ENCODE data around the gene ASB17.
"Not testable (repeated sequence)": the region's sequence is repeated elsewhere in the genome, so short reads cannot be mapped to it uniquely, and the experiment has no call there.

The ASB17 gene, protein sequence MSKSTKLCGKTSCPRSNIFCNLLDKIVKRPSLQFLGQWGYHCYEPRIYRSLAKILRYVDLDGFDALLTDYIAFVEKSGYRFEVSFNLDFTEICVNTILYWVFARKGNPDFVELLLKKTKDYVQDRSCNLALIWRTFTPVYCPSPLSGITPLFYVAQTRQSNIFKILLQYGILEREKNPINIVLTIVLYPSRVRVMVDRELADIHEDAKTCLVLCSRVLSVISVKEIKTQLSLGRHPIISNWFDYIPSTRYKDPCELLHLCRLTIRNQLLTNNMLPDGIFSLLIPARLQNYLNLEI

DNA sequence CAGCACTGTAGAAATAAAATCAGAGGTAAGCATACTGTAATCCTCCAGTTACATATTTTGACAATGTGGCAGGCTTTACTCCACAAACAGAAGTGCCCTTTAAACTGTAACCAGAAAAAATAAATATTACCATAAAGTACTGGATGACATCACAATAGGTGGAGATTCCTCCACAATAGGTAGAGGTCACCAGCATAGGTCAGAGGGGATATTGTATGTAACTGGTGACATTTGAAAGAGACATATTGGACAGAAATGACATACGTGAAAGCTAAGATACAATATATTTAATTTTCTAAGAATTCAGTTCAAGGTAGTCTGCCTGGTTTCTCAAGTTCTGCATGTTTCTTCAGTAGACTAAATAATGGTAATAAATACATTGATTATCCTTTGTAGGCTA lies at the start of gene ASB17:
TSS of gene ASB17 (minus strand) at position 101 of the 400 bp plus-strand sequence. CDS start 113 bp downstream, outside the sequence.
- H3K9me3 Mint-ChIP-seq = no peaks in the 10 kb centered on the region
- peaks cover 28% of the 10 kb centered on the region for H3K27me3 Mint-ChIP-seq
- ATAC-seq (replicated peaks; ENCODE audit: extremely low read depth, poor library complexity, severe bottlenecking) (no peak), DNase-seq (ENCODE audit: low spot score in 2 of 2) (no peak)
- H3K4me1 Mint-ChIP-seq = no peaks in the 10 kb centered on the region
- no peak within 1 kb of the TSS for H3K27ac Mint-ChIP-seq (ENCODE audit: low read depth)
- no peak within 1 kb of the TSS for H3K4me3 Mint-ChIP-seq
- H3K36me3 Mint-ChIP-seq (ENCODE audit: insufficient read depth) = no peaks in the 10 kb centered on the region

- Mint-ChIP-seq H3K9me3 (peaks cover 12% of the 10 kb centered on the region), H3K27me3 (peaks cover 28% of the 10 kb centered on the region), H3K36me3 (ENCODE audit: insufficient read depth) (no peaks in the 10 kb centered on the region), H3K27ac (ENCODE audit: low read depth) (no peak overlapping the region), H3K4me3 (no peak overlapping the region), H3K4me1 (no peaks in the 10 kb centered on the region)
- DNase-seq (ENCODE audit: low spot score in 2 of 2) = no peak
- ATAC-seq (replicated peaks; ENCODE audit: extremely low read depth, poor library complexity, severe bottlenecking) = no peak
Measured at GRCh38 chr1:75980972-75981897, 49.0 kb upstream of the ASB17 start.

- no peak for DNase-seq (ENCODE audit: low spot score in 2 of 2)
- Mint-ChIP-seq H3K4me3 (no peak overlapping the region), H3K27me3 (peaks cover 17% of the 10 kb centered on the region), H3K4me1 (no peaks in the 10 kb centered on the region), H3K9me3 (no peaks in the 10 kb centered on the region), H3K27ac (ENCODE audit: low read depth) (no peak overlapping the region), H3K36me3 (ENCODE audit: insufficient read depth) (no peaks in the 10 kb centered on the region)
- ATAC-seq (replicated peaks; ENCODE audit: extremely low read depth, poor library complexity, severe bottlenecking) = no peak
Measured at GRCh38 chr1:75970631-75971030, 38.4 kb upstream of the ASB17 start.

GRCh38 chr1:75969550-75969949 lies 37.3 kb upstream of the ASB17 start:
- Mint-ChIP-seq H3K4me3 (no peak overlapping the region), H3K27ac (ENCODE audit: low read depth) (no peak overlapping the region), H3K27me3 (peaks cover 17% of the 10 kb centered on the region), H3K4me1 (no peaks in the 10 kb centered on the region), H3K9me3 (no peaks in the 10 kb centered on the region), H3K36me3 (ENCODE audit: insufficient read depth) (no peaks in the 10 kb centered on the region)
- DNase-seq (ENCODE audit: low spot score in 2 of 2) (no peak), ATAC-seq (replicated peaks; ENCODE audit: extremely low read depth, poor library complexity, severe bottlenecking) (no peak)

DNA sequence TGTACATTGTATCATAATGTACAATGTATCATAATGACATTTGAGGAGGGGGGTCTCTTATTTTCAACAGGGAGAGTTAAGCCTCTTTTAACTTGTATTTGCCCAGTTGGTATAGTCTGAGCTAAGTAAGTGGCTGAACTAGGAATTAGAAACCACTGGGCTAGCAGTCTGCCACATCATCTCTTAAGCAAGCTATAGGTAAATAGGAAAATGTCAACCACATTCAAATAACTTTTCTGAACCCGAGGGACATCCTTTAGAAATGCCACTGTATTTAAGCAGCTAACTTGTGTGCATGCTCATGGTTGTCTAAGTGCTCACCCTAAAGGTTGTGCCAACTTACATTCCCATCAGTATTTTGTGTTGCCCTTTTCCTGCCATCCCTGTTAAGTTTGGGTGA lies 35.5 kb upstream of the ASB17 start:
- H3K4me1 Mint-ChIP-seq = no peaks in the 10 kb centered on the region
- H3K27ac Mint-ChIP-seq (ENCODE audit: low read depth) = no peak overlapping the region
- no peaks in the 10 kb centered on the region for H3K9me3 Mint-ChIP-seq
- H3K27me3 Mint-ChIP-seq = peaks cover 27% of the 10 kb centered on the region
- H3K4me3 Mint-ChIP-seq = no peak overlapping the region
- no peak for ATAC-seq (replicated peaks; ENCODE audit: extremely low read depth, poor library complexity, severe bottlenecking)
- H3K36me3 Mint-ChIP-seq (ENCODE audit: insufficient read depth) = no peaks in the 10 kb centered on the region
- DNase-seq (ENCODE audit: low spot score in 2 of 2) = no peak

GRCh38 chr1:75964760-75965408 lies 32.7 kb upstream of the ASB17 start:
- H3K4me1 Mint-ChIP-seq = no peaks in the 10 kb centered on the region
- no peaks in the 10 kb centered on the region for H3K36me3 Mint-ChIP-seq (ENCODE audit: insufficient read depth)
- peaks cover 21% of the 10 kb centered on the region for H3K27me3 Mint-ChIP-seq
- ATAC-seq (replicated peaks; ENCODE audit: extremely low read depth, poor library complexity, severe bottlenecking) = no peak
- no peak for DNase-seq (ENCODE audit: low spot score in 2 of 2)
- no peaks in the 10 kb centered on the region for H3K9me3 Mint-ChIP-seq
- no peak overlapping the region for H3K27ac Mint-ChIP-seq (ENCODE audit: low read depth)
- H3K4me3 Mint-ChIP-seq = no peak overlapping the region

- not testable (repeated sequence) for H3K4me3 Mint-ChIP-seq; H3K4me1 Mint-ChIP-seq; H3K27ac Mint-ChIP-seq (ENCODE audit: low read depth); ATAC-seq (replicated peaks; ENCODE audit: extremely low read depth, poor library complexity, severe bottlenecking); DNase-seq (ENCODE audit: low spot score in 2 of 2); H3K36me3 Mint-ChIP-seq (ENCODE audit: insufficient read depth); H3K9me3 Mint-ChIP-seq
- H3K27me3 Mint-ChIP-seq = peaks cover 15% of the 10 kb centered on the region
Measured at GRCh38 chr1:75964110-75964759, 32.0 kb upstream of the ASB17 start.

DNA sequence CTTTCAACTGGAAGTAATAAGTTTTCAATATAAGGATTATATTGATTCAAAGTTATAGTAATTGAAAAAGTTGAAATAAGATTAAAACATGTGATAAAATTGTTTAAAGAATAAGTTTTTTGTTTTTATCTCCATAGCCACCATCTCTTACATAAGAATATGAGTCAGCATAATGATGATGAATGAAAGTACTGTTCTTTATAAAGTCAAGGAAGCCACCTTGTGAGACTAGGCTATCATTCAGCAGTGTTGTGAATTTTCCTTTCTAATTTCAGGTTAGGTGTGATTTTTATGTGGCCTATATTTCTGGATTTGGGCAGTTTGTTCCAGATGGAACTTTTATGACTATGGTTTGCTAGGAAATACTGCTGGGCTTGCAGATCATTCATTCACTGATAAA lies 22.4 kb upstream of the ASB17 start:
- Mint-ChIP-seq H3K4me1 (no peaks in the 10 kb centered on the region), H3K27me3 (peaks cover 17% of the 10 kb centered on the region), H3K9me3 (no peaks in the 10 kb centered on the region), H3K36me3 (ENCODE audit: insufficient read depth) (no peaks in the 10 kb centered on the region), H3K4me3 (no peak overlapping the region), H3K27ac (ENCODE audit: low read depth) (no peak overlapping the region)
- ATAC-seq (replicated peaks; ENCODE audit: extremely low read depth, poor library complexity, severe bottlenecking) = no peak
- DNase-seq (ENCODE audit: low spot score in 2 of 2) = no peak

DNA sequence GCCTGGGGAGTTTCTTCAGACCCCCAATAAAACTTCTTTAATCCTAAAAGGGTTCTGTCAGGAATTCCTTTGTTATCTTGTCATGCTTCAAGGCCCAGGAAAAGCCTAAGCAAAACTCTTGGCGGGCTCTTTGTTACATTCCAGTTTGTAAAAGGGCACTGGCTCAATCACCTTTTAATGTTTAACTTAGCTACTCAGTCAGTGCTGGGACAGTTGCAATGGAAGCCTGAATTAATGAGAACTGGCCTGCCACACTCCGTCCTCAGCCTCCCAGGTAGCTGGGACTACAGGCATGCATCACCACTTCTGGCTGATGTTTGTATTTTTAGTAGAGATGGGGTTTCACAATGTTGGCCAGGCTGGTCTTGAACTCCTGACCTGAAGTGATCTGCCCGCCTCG lies 21.3 kb upstream of the ASB17 start:
- H3K36me3 Mint-ChIP-seq (ENCODE audit: insufficient read depth) = no peaks in the 10 kb centered on the region
- H3K27ac Mint-ChIP-seq (ENCODE audit: low read depth) = no peak overlapping the region
- no peak overlapping the region for H3K4me3 Mint-ChIP-seq
- ATAC-seq (replicated peaks; ENCODE audit: extremely low read depth, poor library complexity, severe bottlenecking) (no peak), DNase-seq (ENCODE audit: low spot score in 2 of 2) (no peak)
- H3K4me1 Mint-ChIP-seq = no peaks in the 10 kb centered on the region
- peaks cover 17% of the 10 kb centered on the region for H3K27me3 Mint-ChIP-seq
- no peaks in the 10 kb centered on the region for H3K9me3 Mint-ChIP-seq

DNA sequence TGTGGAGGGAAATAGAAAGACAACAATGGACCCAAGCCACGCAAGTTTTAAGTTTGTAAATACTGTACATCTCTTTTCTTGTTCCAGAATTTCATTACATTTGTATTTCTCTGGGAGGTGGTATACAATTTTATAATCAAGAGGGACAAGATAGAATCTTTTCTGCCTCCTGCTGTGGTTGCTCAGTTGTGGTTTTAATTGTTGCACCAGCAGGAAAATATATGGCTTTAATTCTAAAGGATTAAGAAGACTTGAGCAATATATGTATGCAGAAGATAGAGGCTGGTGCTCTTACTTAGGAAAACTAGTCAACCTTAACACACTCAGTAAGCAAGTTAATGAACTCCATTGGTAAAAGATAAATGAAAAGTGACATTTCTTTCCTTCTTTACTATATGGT lies 19.8 kb upstream of the ASB17 start:
- Mint-ChIP-seq H3K9me3 (peaks cover under 1% of the 10 kb centered on the region), H3K4me1 (no peaks in the 10 kb centered on the region), H3K4me3 (no peak overlapping the region), H3K27ac (ENCODE audit: low read depth) (no peak overlapping the region), H3K27me3 (peaks cover 17% of the 10 kb centered on the region), H3K36me3 (ENCODE audit: insufficient read depth) (no peaks in the 10 kb centered on the region)
- ATAC-seq (replicated peaks; ENCODE audit: extremely low read depth, poor library complexity, severe bottlenecking) (no peak), DNase-seq (ENCODE audit: low spot score in 2 of 2) (no peak)

DNA sequence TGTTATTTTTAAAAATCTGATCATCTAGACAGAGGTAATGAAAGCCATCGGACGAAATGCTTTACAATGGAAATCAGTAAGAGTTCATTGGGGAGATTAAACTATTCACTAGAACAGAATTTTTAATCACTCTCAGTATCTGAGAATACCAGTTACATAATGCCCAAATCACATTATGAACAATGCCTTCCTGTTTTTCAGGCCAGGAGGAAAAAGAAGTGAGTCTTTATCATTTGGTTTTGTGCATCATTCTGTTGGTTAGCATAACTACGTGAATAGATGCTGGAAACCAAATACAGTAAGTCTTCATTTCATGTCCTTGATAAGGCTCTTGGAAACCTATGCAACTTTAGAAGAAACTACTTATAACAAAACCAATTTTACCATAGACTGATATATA lies 18.0 kb upstream of the ASB17 start:
- Mint-ChIP-seq H3K9me3 (peaks cover 9% of the 10 kb centered on the region), H3K27ac (ENCODE audit: low read depth) (no peak overlapping the region), H3K4me3 (no peak overlapping the region), H3K27me3 (peaks cover 14% of the 10 kb centered on the region), H3K4me1 (no peaks in the 10 kb centered on the region), H3K36me3 (ENCODE audit: insufficient read depth) (no peaks in the 10 kb centered on the region)
- DNase-seq (ENCODE audit: low spot score in 2 of 2) (no peak), ATAC-seq (replicated peaks; ENCODE audit: extremely low read depth, poor library complexity, severe bottlenecking) (no peak)

DNA sequence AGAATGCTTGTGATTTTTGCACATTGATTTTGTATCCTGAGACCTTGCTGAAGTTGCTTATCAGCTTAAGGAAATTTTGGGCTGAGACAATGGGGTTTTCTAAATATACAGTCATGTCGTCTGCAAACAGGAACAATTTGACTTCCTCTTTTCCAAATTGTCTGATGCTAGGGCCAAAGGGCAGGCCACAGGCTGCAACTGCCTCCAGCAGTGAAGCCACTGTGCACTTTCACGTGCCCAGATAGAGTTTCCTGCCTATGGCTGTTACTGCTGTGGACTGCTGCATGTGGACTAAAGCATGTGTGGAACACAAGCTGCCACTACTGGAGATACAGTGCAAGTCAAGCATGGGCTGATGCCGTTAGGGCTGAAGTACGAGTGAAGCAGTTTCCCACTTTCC lies 10.8 kb upstream of the ASB17 start:
- not testable (repeated sequence) for H3K4me3 Mint-ChIP-seq; H3K27ac Mint-ChIP-seq (ENCODE audit: low read depth); DNase-seq (ENCODE audit: low spot score in 2 of 2); ATAC-seq (replicated peaks; ENCODE audit: extremely low read depth, poor library complexity, severe bottlenecking); H3K36me3 Mint-ChIP-seq (ENCODE audit: insufficient read depth); H3K4me1 Mint-ChIP-seq
- Mint-ChIP-seq H3K9me3 (peaks cover 15% of the 10 kb centered on the region), H3K27me3 (peaks cover 24% of the 10 kb centered on the region)

Data from central memory CD8-positive, alpha-beta T cell (primary cell).